Measurements from ENCODE around the gene HRH1. TPM values are rescaled to one million over a fixed set of nuclear protein-coding genes. Genes with fewer than 3 reads are reported as not detected.
"Not testable (repeated sequence)": the region's sequence is repeated elsewhere in the genome, so short reads cannot be mapped to it uniquely, and the experiment has no call there.

Gene HRH1
- total RNA-seq, 4 donors from 2014 or later: 1.8 to 16.3 (median 6.3) TPM

GRCh38 chr3:11159421-11159904 lies 5.2 kb downstream of the HRH1 start:
- DNase-seq: peak; percentile 61 to 69
- intact Hi-C loops (cut with DNase I; ENCODE audit: low total_unique reads): no loop called here
- no peak overlapping the region for H3K4me3 ChIP-seq

GRCh38 chr3:11161666-11162065 lies 7.4 kb downstream of the HRH1 start:
- TF ChIP-seq POLR2A (IDR thresholded peaks at IDR 0.05): no peak
- H3K27ac ChIP-seq: no peak overlapping the region
- no peak for DNase-seq
- no peaks in the 10 kb centered on the region for H3K27me3 ChIP-seq
- no peaks in the 10 kb centered on the region for H3K4me1 ChIP-seq
- H3K4me3 ChIP-seq: no peak overlapping the region
- H3K36me3 ChIP-seq: no peaks in the 10 kb centered on the region
- H3K9me3 ChIP-seq: no peaks in the 10 kb centered on the region
- intact Hi-C loops (cut with DNase I; ENCODE audit: low total_unique reads): no loop called here

More at GRCh38 chr3:11159421-11159904, 5.2 kb downstream of the HRH1 start:
- H3K9me3 ChIP-seq: no peaks in the 10 kb centered on the region
- H3K36me3 ChIP-seq: no peaks in the 10 kb centered on the region
- no peaks in the 10 kb centered on the region for H3K4me1 ChIP-seq
- TF ChIP-seq POLR2A (IDR thresholded peaks at IDR 0.05): no peak
- no peak for TF ChIP-seq CTCF (IDR thresholded peaks at IDR 0.05)
- peak overlapping the region; percentile 58 to 60 for H3K27ac ChIP-seq
- no peaks in the 10 kb centered on the region for H3K27me3 ChIP-seq

GRCh38 chr3:11162401-11163345 lies 8.4 kb downstream of the HRH1 start:
- Histone ChIP-seq H3K27ac (no peak overlapping the region), H3K4me3 (no peak overlapping the region), H3K9me3 (no peaks in the 10 kb centered on the region), H3K36me3 (no peaks in the 10 kb centered on the region), H3K4me1 (no peaks in the 10 kb centered on the region), H3K27me3 (no peaks in the 10 kb centered on the region)
- DNase-seq: no peak
- TF ChIP-seq CTCF (IDR thresholded peaks at IDR 0.05): no peak
- TF ChIP-seq POLR2A (IDR thresholded peaks at IDR 0.05): no peak
- intact Hi-C loops (cut with DNase I; ENCODE audit: low total_unique reads): no loop called here

GRCh38 chr3:11164607-11165006 lies 10.3 kb downstream of the HRH1 start:
- no peaks in the 10 kb centered on the region for H3K27me3 ChIP-seq
- TF ChIP-seq CTCF (IDR thresholded peaks at IDR 0.05) (no peak), POLR2A (IDR thresholded peaks at IDR 0.05) (no peak)
- no peaks in the 10 kb centered on the region for H3K9me3 ChIP-seq
- intact Hi-C loops (cut with DNase I; ENCODE audit: low total_unique reads): no loop called here
- H3K27ac ChIP-seq: no peak overlapping the region
- DNase-seq: no peak
- H3K4me1 ChIP-seq: no peaks in the 10 kb centered on the region
- H3K36me3 ChIP-seq: no peaks in the 10 kb centered on the region
- no peak overlapping the region for H3K4me3 ChIP-seq

GRCh38 chr3:11165476-11165875 lies 11.2 kb downstream of the HRH1 start:
- intact Hi-C loops (cut with DNase I; ENCODE audit: low total_unique reads): no loop called here
- no peak overlapping the region for H3K4me3 ChIP-seq
- TF ChIP-seq CTCF (IDR thresholded peaks at IDR 0.05) (no peak), POLR2A (IDR thresholded peaks at IDR 0.05) (no peak)
- no peak for DNase-seq
- no peak overlapping the region for H3K27ac ChIP-seq
- no peaks in the 10 kb centered on the region for H3K4me1 ChIP-seq
- H3K36me3 ChIP-seq: no peaks in the 10 kb centered on the region
- H3K27me3 ChIP-seq: no peaks in the 10 kb centered on the region
- no peaks in the 10 kb centered on the region for H3K9me3 ChIP-seq

GRCh38 chr3:11166807-11167400 lies 12.6 kb downstream of the HRH1 start:
- H3K36me3 ChIP-seq; H3K4me3 ChIP-seq; DNase-seq; H3K27ac ChIP-seq; intact Hi-C loops (cut with DNase I; ENCODE audit: low total_unique reads); H3K9me3 ChIP-seq; H3K27me3 ChIP-seq; H3K4me1 ChIP-seq: not testable (repeated sequence)

Data from uterus (tissue), 4 donors.